ENCODE results near the gene PCSK4. TPM values are rescaled to one million over a fixed set of nuclear protein-coding genes. Genes with fewer than 3 reads are reported as not detected.

Gene PCSK4
- total RNA-seq, 1 experiment from 2014 or later, result 18.6 TPM

- no TSS peak for BruUV-seq (replicated peaks)
- ChIA-PET POLR2A (ENCODE audit: unreplicated experiment) (no interaction called here), CTCF (no interaction called here)
- H2AFZ ChIP-seq, result no peak overlapping the region
- DNase-seq, result no peak
- H3K27me3 ChIP-seq (ENCODE audit: insufficient read depth, low read depth), result no peaks in the 10 kb centered on the region
- H3F3A ChIP-seq (ENCODE audit: insufficient read depth, low read depth), result peaks cover 8% of the 10 kb centered on the region
- no peaks in the 10 kb centered on the region for H3K9me3 ChIP-seq (ENCODE audit: insufficient read depth, low read depth)
- H3K36me3 ChIP-seq (ENCODE audit: low read depth), result no peaks in the 10 kb centered on the region
- no peak overlapping the region for H3K4me3 ChIP-seq
- no peaks in the 10 kb centered on the region for H3K79me2 ChIP-seq (ENCODE audit: low read depth)
- H3K4me2 ChIP-seq, result no peak overlapping the region
- intact Hi-C loops (cut with micrococcal nuclease; ENCODE audit: unreplicated experiment), result no loop called here
- no peaks in the 10 kb centered on the region for H3K4me1 ChIP-seq (replicated peaks; ENCODE audit: insufficient read depth)
- no peaks in the 10 kb centered on the region for H3K9me2 ChIP-seq (ENCODE audit: insufficient read depth)
- no peak overlapping the region for H3K27ac ChIP-seq
- no peaks in the 10 kb centered on the region for H4K20me1 ChIP-seq (ENCODE audit: insufficient read depth)
- TF ChIP-seq, protein P1, sequence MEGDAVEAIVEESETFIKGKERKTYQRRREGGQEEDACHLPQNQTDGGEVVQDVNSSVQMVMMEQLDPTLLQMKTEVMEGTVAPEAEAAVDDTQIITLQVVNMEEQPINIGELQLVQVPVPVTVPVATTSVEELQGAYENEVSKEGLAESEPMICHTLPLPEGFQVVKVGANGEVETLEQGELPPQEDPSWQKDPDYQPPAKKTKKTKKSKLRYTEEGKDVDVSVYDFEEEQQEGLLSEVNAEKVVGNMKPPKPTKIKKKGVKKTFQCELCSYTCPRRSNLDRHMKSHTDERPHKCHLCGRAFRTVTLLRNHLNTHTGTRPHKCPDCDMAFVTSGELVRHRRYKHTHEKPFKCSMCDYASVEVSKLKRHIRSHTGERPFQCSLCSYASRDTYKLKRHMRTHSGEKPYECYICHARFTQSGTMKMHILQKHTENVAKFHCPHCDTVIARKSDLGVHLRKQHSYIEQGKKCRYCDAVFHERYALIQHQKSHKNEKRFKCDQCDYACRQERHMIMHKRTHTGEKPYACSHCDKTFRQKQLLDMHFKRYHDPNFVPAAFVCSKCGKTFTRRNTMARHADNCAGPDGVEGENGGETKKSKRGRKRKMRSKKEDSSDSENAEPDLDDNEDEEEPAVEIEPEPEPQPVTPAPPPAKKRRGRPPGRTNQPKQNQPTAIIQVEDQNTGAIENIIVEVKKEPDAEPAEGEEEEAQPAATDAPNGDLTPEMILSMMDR (conservative IDR thresholded peaks at IDR 0.05), result no peak
- no peak for TF ChIP-seq EZH2 (IDR thresholded peaks at IDR 0.05; ENCODE audit: low read depth)
Observed at GRCh38 chr19:1503925-1504773, 14.0 kb upstream of the PCSK4 start.

GRCh38 chr19:1503089-1503924 is 13.2 kb upstream of the PCSK4 start:
- no TSS peak for BruUV-seq (replicated peaks)
- peak in 1 of 2 experiments; percentile 33 for DNase-seq
- ChIA-PET CTCF (no interaction called here), POLR2A (ENCODE audit: unreplicated experiment) (no interaction called here)
- no peaks in the 10 kb centered on the region for H3K36me3 ChIP-seq (ENCODE audit: low read depth)
- TF ChIP-seq EZH2 (IDR thresholded peaks at IDR 0.05; ENCODE audit: low read depth), result no peak
- TF ChIP-seq, protein P1 (conservative IDR thresholded peaks at IDR 0.05), result peak; percentile 77
- H3K4me1 ChIP-seq (replicated peaks; ENCODE audit: insufficient read depth), result no peaks in the 10 kb centered on the region
- H2AFZ ChIP-seq, result no peak overlapping the region
- H3K27ac ChIP-seq, result no peak overlapping the region
- H3K4me2 ChIP-seq, result peak overlapping the region; percentile 47
- H3K27me3 ChIP-seq (ENCODE audit: insufficient read depth, low read depth), result no peaks in the 10 kb centered on the region
- H3K4me3 ChIP-seq, result no peak overlapping the region
- no peaks in the 10 kb centered on the region for H3K9me2 ChIP-seq (ENCODE audit: insufficient read depth)
- no peaks in the 10 kb centered on the region for H4K20me1 ChIP-seq (ENCODE audit: insufficient read depth)
- H3K79me2 ChIP-seq (ENCODE audit: low read depth), result no peaks in the 10 kb centered on the region
- intact Hi-C loops (cut with micrococcal nuclease; ENCODE audit: unreplicated experiment), result no loop called here
- H3K9me3 ChIP-seq (ENCODE audit: insufficient read depth, low read depth), result no peaks in the 10 kb centered on the region
- H3F3A ChIP-seq (ENCODE audit: insufficient read depth, low read depth), result no peaks in the 10 kb centered on the region; the same call in 1 of the 2 replicates

GRCh38 chr19:1502433-1503088 is 12.4 kb upstream of the PCSK4 start:
- Histone ChIP-seq H3K36me3 (ENCODE audit: low read depth) (no peaks in the 10 kb centered on the region), H3K27me3 (ENCODE audit: insufficient read depth, low read depth) (no peaks in the 10 kb centered on the region), H3K79me2 (ENCODE audit: low read depth) (no peaks in the 10 kb centered on the region), H3K4me1 (replicated peaks; ENCODE audit: insufficient read depth) (no peaks in the 10 kb centered on the region), H3K9me2 (ENCODE audit: insufficient read depth) (no peaks in the 10 kb centered on the region), H2AFZ (no peak overlapping the region), H3K4me2 (no peak overlapping the region), H4K20me1 (ENCODE audit: insufficient read depth) (no peaks in the 10 kb centered on the region), H3F3A (ENCODE audit: insufficient read depth, low read depth) (no peaks in the 10 kb centered on the region), H3K27ac (no peak overlapping the region), H3K4me3 (no peak overlapping the region), H3K9me3 (ENCODE audit: insufficient read depth, low read depth) (no peaks in the 10 kb centered on the region)
- ChIA-PET POLR2A (ENCODE audit: unreplicated experiment) (no interaction called here), CTCF (no interaction called here)
- TF ChIP-seq EZH2 (IDR thresholded peaks at IDR 0.05; ENCODE audit: low read depth), result no peak
- TF ChIP-seq, protein P1 (conservative IDR thresholded peaks at IDR 0.05), result no peak
- intact Hi-C loops (cut with micrococcal nuclease; ENCODE audit: unreplicated experiment), result no loop called here
- no peak for DNase-seq
- no TSS peak for BruUV-seq (replicated peaks)
